ENCODE data around the gene ERLIN1. TPM values are rescaled to one million over a fixed set of nuclear protein-coding genes. Genes with fewer than 3 reads are reported as not detected.

Gene ERLIN1
- total and polyA plus RNA-seq, 2 donors from 2014 or later: 9.0 to 23.7 TPM

DNA sequence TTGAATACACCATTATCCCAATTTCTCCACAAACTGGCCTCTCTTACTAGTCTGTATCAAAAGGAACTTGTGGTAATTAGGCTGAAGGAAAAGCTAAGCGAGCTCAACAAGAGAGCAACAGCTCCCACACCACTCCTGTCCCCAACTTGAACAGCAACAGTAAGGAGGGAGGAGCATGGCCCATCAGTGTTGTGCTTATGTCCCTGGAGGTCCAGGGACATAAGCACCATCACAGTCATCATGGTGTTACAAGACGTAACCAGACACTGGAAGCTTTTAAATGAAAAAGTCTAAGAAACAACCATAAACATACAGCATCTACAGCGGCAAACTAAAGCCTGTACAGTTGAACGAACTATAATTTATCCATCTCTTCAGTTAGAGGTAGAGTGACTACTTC lies 989 bp downstream of the ERLIN1 start:
- Histone ChIP-seq H3K36me3 (ENCODE audit: control insufficient read depth in 2 of 3, insufficient read depth in 3 of 3, low read length in 3 of 3) (peaks cover 0 to 3% (median 0%) of the 10 kb centered on the region in 3 donors), H3K27me3 (ENCODE audit: control insufficient read depth, insufficient read depth, low read length) (no peaks in the 10 kb centered on the region), H3K27ac (ENCODE audit: low read depth in 2 of 2, low read length in 2 of 2) (no peak overlapping the region), H3K4me3 (ENCODE audit: low read length in 3 of 3) (peak overlapping the region; percentile 86 to 99 (median 94)), H3K9ac (ENCODE audit: low read length in 3 of 3) (peak overlapping the region in 2 of 3 donors; percentile 87 to 94), H3K9me3 (ENCODE audit: control insufficient read depth in 2 of 3, insufficient read depth in 1 of 3, low read length in 3 of 3) (no peaks in the 10 kb centered on the region), H3K4me1 (ENCODE audit: control insufficient read depth in 2 of 3, insufficient read depth in 2 of 3, low read depth in 1 of 3, low read length in 3 of 3) (peaks cover 0 to 19% (median 5%) of the 10 kb centered on the region in 3 donors)
- DNase-seq: peak in 3 of 5 donors; percentile 11 to 65 (median 48)
- FAIRE-seq: no peak
- TF ChIP-seq, protein P1, sequence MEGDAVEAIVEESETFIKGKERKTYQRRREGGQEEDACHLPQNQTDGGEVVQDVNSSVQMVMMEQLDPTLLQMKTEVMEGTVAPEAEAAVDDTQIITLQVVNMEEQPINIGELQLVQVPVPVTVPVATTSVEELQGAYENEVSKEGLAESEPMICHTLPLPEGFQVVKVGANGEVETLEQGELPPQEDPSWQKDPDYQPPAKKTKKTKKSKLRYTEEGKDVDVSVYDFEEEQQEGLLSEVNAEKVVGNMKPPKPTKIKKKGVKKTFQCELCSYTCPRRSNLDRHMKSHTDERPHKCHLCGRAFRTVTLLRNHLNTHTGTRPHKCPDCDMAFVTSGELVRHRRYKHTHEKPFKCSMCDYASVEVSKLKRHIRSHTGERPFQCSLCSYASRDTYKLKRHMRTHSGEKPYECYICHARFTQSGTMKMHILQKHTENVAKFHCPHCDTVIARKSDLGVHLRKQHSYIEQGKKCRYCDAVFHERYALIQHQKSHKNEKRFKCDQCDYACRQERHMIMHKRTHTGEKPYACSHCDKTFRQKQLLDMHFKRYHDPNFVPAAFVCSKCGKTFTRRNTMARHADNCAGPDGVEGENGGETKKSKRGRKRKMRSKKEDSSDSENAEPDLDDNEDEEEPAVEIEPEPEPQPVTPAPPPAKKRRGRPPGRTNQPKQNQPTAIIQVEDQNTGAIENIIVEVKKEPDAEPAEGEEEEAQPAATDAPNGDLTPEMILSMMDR (IDR thresholded peaks at IDR 0.05; ENCODE audit: borderline replicate concordance, extremely low read depth, insufficient read depth): no peak
- intact Hi-C loops (cut with DNase I): no loop called here

DNA sequence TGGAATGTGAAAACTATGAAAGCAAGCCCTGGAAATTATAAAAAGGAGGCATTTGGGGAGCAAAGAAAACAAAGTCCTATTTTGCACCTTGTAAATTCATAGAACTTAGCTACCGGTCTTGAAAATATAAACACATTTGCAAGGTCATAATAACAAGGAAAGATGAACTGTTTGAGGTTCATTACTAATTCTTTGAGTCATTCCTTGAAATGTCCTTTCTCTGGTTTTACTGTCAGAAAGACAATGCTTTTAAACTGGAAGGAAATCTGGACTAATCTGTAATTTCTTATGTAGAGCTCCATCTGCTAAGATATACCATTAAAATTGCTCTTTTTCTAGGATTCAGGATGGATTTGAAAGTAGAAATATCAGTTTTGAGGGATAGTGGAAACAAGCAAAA lies 1.4 kb downstream of the ERLIN1 start:
- TF ChIP-seq, protein P1 (IDR thresholded peaks at IDR 0.05; ENCODE audit: borderline replicate concordance, extremely low read depth, insufficient read depth): no peak
- FAIRE-seq (no peak), DNase-seq (no peak)
- intact Hi-C loops (cut with DNase I): no loop called here
- peaks cover 0 to 19% (median 5%) of the 10 kb centered on the region in 3 donors for H3K4me1 ChIP-seq (ENCODE audit: control insufficient read depth in 2 of 3, insufficient read depth in 2 of 3, low read depth in 1 of 3, low read length in 3 of 3)
- peak overlapping the region in 1 of 3 donors; percentile 94 for H3K9ac ChIP-seq (ENCODE audit: low read length in 3 of 3)
- H3K27me3 ChIP-seq (ENCODE audit: control insufficient read depth, insufficient read depth, low read length): no peaks in the 10 kb centered on the region
- H3K27ac ChIP-seq (ENCODE audit: low read depth in 2 of 2, low read length in 2 of 2): no peak overlapping the region
- peak overlapping the region; percentile 86 to 99 (median 94) for H3K4me3 ChIP-seq (ENCODE audit: low read length in 3 of 3)
- peaks cover 0 to 3% (median 0%) of the 10 kb centered on the region in 3 donors for H3K36me3 ChIP-seq (ENCODE audit: control insufficient read depth in 2 of 3, insufficient read depth in 3 of 3, low read length in 3 of 3)
- no peaks in the 10 kb centered on the region for H3K9me3 ChIP-seq (ENCODE audit: control insufficient read depth in 2 of 3, insufficient read depth in 1 of 3, low read length in 3 of 3)

DNA sequence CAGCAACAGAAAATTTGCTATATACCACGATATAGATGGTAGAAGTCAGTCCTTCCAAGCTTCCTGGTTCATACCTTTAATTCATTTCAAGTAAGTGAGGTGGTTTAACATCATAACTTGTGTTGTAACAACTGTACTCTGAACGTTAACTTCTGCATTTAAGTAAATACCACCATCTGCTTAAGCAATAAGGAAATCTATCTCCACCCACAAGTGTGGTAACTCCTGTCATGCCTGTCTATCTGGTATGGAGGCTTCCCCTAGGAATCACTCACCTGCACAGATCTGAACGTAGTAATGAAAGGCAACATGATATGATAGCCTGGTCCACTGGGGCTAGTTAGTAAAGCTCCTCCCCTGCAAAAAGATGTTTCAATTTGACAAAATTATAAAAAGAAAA lies 2.3 kb downstream of the ERLIN1 start:
- no peak for FAIRE-seq
- intact Hi-C loops (cut with DNase I): no loop called here

More for the DNA sequence above, 2.3 kb downstream of the ERLIN1 start:
- H3K27me3 ChIP-seq (ENCODE audit: control insufficient read depth, insufficient read depth, low read length): no peaks in the 10 kb centered on the region
- H3K9ac ChIP-seq (ENCODE audit: low read length in 3 of 3): no peak overlapping the region
- H3K27ac ChIP-seq (ENCODE audit: low read depth in 2 of 2, low read length in 2 of 2): no peak overlapping the region
- peaks cover 2 to 6% (median 3%) of the 10 kb centered on the region in 3 donors for H3K36me3 ChIP-seq (ENCODE audit: control insufficient read depth in 2 of 3, insufficient read depth in 3 of 3, low read length in 3 of 3)
- TF ChIP-seq, protein P1 (IDR thresholded peaks at IDR 0.05; ENCODE audit: borderline replicate concordance, extremely low read depth, insufficient read depth): no peak
- no peaks in the 10 kb centered on the region for H3K9me3 ChIP-seq (ENCODE audit: control insufficient read depth in 2 of 3, insufficient read depth in 1 of 3, low read length in 3 of 3)
- H3K4me1 ChIP-seq (ENCODE audit: control insufficient read depth in 2 of 3, insufficient read depth in 2 of 3, low read depth in 1 of 3, low read length in 3 of 3): peaks cover 0 to 18% (median 5%) of the 10 kb centered on the region in 3 donors
- no peak overlapping the region for H3K4me3 ChIP-seq (ENCODE audit: low read length in 3 of 3)
- no peak for DNase-seq
